Measurements from ENCODE around the gene UFL1.

Gene UFL1

DNA sequence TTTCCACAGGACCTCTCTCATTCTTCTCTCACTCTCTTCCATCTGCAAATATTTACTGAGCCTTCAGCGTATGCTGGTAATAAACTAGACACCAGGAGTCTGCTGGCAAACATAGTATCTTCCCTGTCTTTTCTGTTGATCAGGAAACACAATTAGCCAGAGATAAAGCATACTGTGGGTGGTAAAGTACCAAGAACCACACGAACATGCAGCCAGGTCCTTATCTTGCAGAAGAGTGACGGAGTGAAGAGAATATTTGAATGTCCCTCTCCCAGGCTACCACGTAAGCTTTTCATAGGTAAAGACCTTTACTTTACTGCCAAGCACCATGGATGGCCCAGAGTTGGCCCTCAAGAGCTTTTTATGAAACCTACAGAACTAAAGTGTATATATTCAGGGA is 54.6 kb downstream of the UFL1 start:
- no peak for DNase-seq

DNA sequence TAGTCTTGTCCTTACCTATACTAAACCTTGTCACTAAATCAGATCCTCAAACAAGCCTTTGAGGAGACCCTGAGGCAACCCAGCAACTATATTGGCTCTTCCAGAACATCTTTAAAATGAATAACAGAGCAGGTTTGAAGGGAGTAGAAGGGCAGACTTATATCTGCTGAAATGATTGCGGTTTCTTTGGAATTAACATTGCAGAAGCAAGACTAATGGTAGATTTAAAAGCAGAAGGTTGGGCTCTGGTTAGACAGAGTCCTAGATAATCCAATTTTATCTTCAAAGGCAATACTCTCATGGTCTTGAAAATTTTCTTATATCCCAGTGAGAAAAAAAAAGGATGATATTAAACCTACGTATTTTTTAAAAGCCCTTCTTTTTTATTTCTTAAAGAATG is 60.4 kb downstream of the UFL1 start:
- no peak for DNase-seq

DNA sequence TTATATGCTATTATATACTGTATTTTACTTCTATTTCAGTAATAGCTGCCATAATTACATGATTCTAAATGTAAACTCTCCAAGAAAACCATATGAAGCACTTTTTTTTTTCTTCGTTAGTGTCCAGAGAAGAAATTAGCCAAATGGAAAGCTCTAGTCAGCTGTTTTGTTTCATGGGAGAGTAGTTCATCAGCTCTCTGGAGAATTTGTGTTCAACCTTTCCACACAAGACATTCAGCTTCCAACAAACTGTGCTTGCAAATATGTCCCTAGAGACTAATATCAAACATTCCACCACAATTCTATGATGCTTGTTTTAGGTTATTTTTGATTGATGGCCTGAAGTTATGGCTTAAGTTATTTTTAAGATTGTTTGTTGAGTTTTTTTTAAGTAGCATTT is 60.8 kb downstream of the UFL1 start:
- DNase-seq, result no peak

- DNase-seq, result no peak
Observed at GRCh38 chr6:96604420-96604819, 82.8 kb downstream of the UFL1 start.
